HepG2 (cell line): ENCODE measurements around the gene DNAJB2. TPM values are rescaled to one million over a fixed set of nuclear protein-coding genes. Genes with fewer than 3 reads are reported as not detected.

ENCODE experiments used
- AGO2 ChIP-seq: fragments of 200-400 bp; formaldehyde crosslinking; optimal IDR thresholded peaks from 2 replicates; pipeline ENCODE3; 2017; ENCODE audit warnings: mild to moderate bottlenecking, low read depth, low read length, moderate library complexity
- FOXK1 ChIP-seq: sonication (generic); formaldehyde crosslinking; IDR thresholded peaks from 2 replicates; pipeline ENCODE4 v1.4.0; 2020; ENCODE audit warnings: low read depth, missing genetic modification reagents, borderline replicate concordance
- HNRNPK ChIP-seq: fragments of 200-400 bp; formaldehyde crosslinking; IDR thresholded peaks from 2 replicates; pipeline ENCODE4 v1.6.1; 2018; ENCODE audit warnings: low read length, low read depth, moderate library complexity, mild to moderate bottlenecking; ENCODE audit not compliant: poor library complexity, severe bottlenecking
- ISL2 ChIP-seq: sonication (generic); formaldehyde crosslinking; IDR thresholded peaks from 2 replicates; pipeline ENCODE4 v1.5.0; 2020; ENCODE audit warnings: missing genetic modification reagents
- MEF2D ChIP-seq: sonication (generic); formaldehyde crosslinking; IDR thresholded peaks from 2 replicates; pipeline ENCODE4 v1.5.1; 2020; ENCODE audit warnings: mild to moderate bottlenecking, missing genetic modification reagents
- MTF1 ChIP-seq: sonication (generic); formaldehyde crosslinking; IDR thresholded peaks from 2 replicates; pipeline ENCODE4 v1.5.0; 2020; ENCODE audit warnings: missing genetic modification reagents
- NR0B2 ChIP-seq: sonication (generic); formaldehyde crosslinking; IDR thresholded peaks from 2 replicates; pipeline ENCODE4 v1.4.0; 2020; ENCODE audit warnings: mild to moderate bottlenecking, missing genetic modification reagents
- SETDB1 ChIP-seq: sonication (generic); formaldehyde crosslinking; IDR thresholded peaks from 2 replicates; pipeline ENCODE4 v1.5.1; 2020; ENCODE audit warnings: missing genetic modification reagents, mild to moderate bottlenecking, borderline replicate concordance
- SNAPC4 ChIP-seq: sonication (generic); formaldehyde crosslinking; IDR thresholded peaks from 2 replicates; pipeline ENCODE4 v1.4.0; 2020; ENCODE audit warnings: mild to moderate bottlenecking, missing genetic modification reagents
- SPEN ChIP-seq: sonication (generic); formaldehyde crosslinking; IDR thresholded peaks from 2 replicates; pipeline ENCODE4 v1.5.1; 2020; ENCODE audit warnings: low read depth, mild to moderate bottlenecking, missing genetic modification reagents
- ZNF446 ChIP-seq: sonication (generic); formaldehyde crosslinking; IDR thresholded peaks from 2 replicates; pipeline ENCODE4 v1.5.0; 2020; ENCODE audit warnings: mild to moderate bottlenecking, missing genetic modification reagents
- ZNF546 ChIP-seq: sonication (generic); formaldehyde crosslinking; conservative IDR thresholded peaks from 2 replicates; pipeline ENCODE4 v1.8.1; 2023; ENCODE audit warnings: mild to moderate bottlenecking, missing genetic modification reagents
- ZNF724P ChIP-seq: sonication (generic); formaldehyde crosslinking; IDR thresholded peaks from 2 replicates; pipeline ENCODE4 v1.8.0; 2022; ENCODE audit warnings: missing genetic modification reagents, borderline replicate concordance
- polyA plus RNA-seq, 8 experiments: library from polyadenylated mRNA; depleted of rRNA in 3 of 8; stranded (reverse) in 7 of 8; unstranded in 1 of 8; fragments of >200 nt; fragmentation: Illumina TruSeq in 4 of 8; extraction: Trizol in 4 of 8; gene quantifications; 2 replicates each; pipeline versions ENCODE4 v1.2.1 to v1.2.3, GENCODE V29; 2011 to 2016; ENCODE audit warnings: low read depth in 4 of 8, missing spikeins in 1 of 8, mixed read lengths in 1 of 8; ENCODE audit not compliant: insufficient read depth in 1 of 8
- total RNA-seq, 5 experiments: library from RNA; depleted of rRNA; stranded (reverse); fragments of >200 nt; fragmentation: Illumina TruSeq; extraction: Trizol; gene quantifications; 2 replicates each; pipeline ENCODE4 v1.2.3, GENCODE V29; 2016; ENCODE audit warnings: low read depth in 1 of 5
- TF ChIP-seq, protein P1 (sequence below): sonication (generic); formaldehyde crosslinking; IDR thresholded peaks from 2 replicates; pipeline ENCODE4 v1.8.0; 2022; ENCODE audit warnings: missing genetic modification reagents, mild to moderate bottlenecking, moderate library complexity, borderline replicate concordance
- TF ChIP-seq, protein P2 (sequence below): sonication (generic); formaldehyde crosslinking; IDR thresholded peaks from 2 replicates; pipeline ENCODE4 v1.4.0; 2020; ENCODE audit warnings: missing genetic modification reagents

DNAJB2 gene
- total and polyA plus RNA-seq, 2 of the 13 experiments (the other 11 are each of a cell fraction or from before 2014, with no cell fraction given), result 21.3 to 31.1 TPM

- TF ChIP-seq SNAPC4 (CRISPR knock-in tag) (no peak), FOXK1 (CRISPR knock-in tag) (no peak), ISL2 (CRISPR knock-in tag) (no peak), NR0B2 (CRISPR knock-in tag) (0 out of 2 replicates have a peak, but pooled peaks have one; percentile 14), MEF2D (CRISPR knock-in tag) (0 out of 2 replicates have a peak, but pooled peaks have one; percentile 11), SPEN (CRISPR knock-in tag) (peak; percentile 9), HNRNPK (peak; percentile 44), ZNF724P (CRISPR knock-in tag) (0 out of 2 replicates have a peak, but pooled peaks have one; percentile 18), ZNF546 (CRISPR knock-in tag) (0 out of 2 replicates have a peak, but pooled peaks have one; percentile 24), MTF1 (CRISPR knock-in tag) (no peak), ZNF446 (CRISPR knock-in tag) (peak; percentile 31; the same call in 1 of the 2 replicates), SETDB1 (CRISPR knock-in tag) (no peak), AGO2 (peak; percentile 28)
- TF ChIP-seq, protein P1, sequence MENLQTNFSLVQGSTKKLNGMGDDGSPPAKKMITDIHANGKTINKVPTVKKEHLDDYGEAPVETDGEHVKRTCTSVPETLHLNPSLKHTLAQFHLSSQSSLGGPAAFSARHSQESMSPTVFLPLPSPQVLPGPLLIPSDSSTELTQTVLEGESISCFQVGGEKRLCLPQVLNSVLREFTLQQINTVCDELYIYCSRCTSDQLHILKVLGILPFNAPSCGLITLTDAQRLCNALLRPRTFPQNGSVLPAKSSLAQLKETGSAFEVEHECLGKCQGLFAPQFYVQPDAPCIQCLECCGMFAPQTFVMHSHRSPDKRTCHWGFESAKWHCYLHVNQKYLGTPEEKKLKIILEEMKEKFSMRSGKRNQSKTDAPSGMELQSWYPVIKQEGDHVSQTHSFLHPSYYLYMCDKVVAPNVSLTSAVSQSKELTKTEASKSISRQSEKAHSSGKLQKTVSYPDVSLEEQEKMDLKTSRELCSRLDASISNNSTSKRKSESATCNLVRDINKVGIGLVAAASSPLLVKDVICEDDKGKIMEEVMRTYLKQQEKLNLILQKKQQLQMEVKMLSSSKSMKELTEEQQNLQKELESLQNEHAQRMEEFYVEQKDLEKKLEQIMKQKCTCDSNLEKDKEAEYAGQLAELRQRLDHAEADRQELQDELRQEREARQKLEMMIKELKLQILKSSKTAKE (CRISPR knock-in tag), result peak; percentile 19; the same call in 1 of the 2 replicates
- TF ChIP-seq, protein P2, sequence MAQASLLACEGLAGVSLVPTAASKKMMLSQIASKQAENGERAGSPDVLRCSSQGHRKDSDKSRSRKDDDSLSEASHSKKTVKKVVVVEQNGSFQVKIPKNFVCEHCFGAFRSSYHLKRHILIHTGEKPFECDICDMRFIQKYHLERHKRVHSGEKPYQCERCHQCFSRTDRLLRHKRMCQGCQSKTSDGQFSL (CRISPR knock-in tag), result peak; percentile 34; the same call in 1 of the 2 replicates
- TF ChIP-seq, all 625 proteins: peak for 17
Measured at GRCh38 chr2:219252900-219253752, 26.0 kb upstream of the DNAJB2 start, which contains the start of gene TUBA4B (continued).
